Peyer's patch (tissue), 4 donors: ENCODE data around the gene LENG1.

Experiments used
- POLR2A ChIP-seq, 2 donors: fragments of 450-650 bp; IDR thresholded peaks; one replicate each; pipeline ENCODE4 v1.5.1; 2017; ENCODE audit warnings: antibody characterized with exemption in 2 of 2, mild to moderate bottlenecking in 2 of 2, moderate library complexity in 2 of 2
- TF ChIP-seq, protein P1 (sequence below), 6 experiments: fragments of 450-650 bp in 4 of 6; fragments of 200-600 bp in 2 of 6; sonication (generic) in 1 of 6; IDR thresholded peaks; one replicate each; pipeline ENCODE4 v1.5.1; 2017 to 2019; ENCODE audit warnings: antibody characterized with exemption in 6 of 6, mild to moderate bottlenecking in 3 of 6, moderate library complexity in 1 of 6

DNA sequence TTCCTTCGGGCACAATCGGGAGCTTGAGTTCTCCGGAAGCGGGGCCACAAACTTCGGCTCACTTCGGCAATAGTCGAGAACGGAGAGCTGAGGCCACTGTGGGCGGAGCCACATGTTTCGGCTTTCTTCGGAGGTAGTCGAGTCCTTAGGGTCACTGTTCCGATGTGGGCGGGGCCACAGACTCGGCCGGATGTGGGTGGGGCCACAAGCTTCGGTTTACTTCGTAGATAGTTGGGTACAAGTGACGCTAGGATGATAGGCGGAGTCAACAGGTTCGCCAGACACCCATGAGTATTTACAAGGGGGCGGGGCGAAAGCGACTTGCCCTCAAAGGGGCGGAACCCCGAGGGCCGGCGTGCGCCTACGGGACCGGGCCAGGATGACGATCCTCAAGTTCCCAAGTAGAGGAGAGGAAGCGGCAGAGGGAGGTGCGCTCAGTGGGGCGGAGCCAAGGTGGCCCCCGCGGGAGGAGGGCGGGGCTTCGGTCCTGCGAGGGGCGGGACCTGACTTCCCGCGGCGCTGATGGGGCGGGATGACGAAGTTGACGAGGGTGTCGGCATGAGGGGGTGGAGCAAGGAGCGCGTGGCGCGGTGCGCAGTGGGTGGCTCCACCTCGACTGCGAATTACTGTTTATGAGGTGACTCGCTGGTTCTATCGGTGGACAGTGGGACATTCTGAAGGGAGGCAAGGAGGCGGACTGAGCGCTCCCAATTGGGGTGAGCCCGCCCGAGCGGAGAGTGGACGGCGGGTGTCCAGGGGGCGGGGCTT lies 30.4 kb upstream of the LENG1 start:
- peak; percentile 50 to 66 for TF ChIP-seq POLR2A (IDR thresholded peaks at IDR 0.05)
- TF ChIP-seq, protein P1, sequence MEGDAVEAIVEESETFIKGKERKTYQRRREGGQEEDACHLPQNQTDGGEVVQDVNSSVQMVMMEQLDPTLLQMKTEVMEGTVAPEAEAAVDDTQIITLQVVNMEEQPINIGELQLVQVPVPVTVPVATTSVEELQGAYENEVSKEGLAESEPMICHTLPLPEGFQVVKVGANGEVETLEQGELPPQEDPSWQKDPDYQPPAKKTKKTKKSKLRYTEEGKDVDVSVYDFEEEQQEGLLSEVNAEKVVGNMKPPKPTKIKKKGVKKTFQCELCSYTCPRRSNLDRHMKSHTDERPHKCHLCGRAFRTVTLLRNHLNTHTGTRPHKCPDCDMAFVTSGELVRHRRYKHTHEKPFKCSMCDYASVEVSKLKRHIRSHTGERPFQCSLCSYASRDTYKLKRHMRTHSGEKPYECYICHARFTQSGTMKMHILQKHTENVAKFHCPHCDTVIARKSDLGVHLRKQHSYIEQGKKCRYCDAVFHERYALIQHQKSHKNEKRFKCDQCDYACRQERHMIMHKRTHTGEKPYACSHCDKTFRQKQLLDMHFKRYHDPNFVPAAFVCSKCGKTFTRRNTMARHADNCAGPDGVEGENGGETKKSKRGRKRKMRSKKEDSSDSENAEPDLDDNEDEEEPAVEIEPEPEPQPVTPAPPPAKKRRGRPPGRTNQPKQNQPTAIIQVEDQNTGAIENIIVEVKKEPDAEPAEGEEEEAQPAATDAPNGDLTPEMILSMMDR (IDR thresholded peaks at IDR 0.05) = no peak
